Neuronal stem cell (in vitro differentiated cells): ENCODE measurements around the gene TBC1D22A.

ENCODE experiments used
- DNase-seq: peaks from one replicate; pipeline ENCODE4 v3.0.0-alpha.2; 2013; ENCODE audit warnings: low spot score
- H2AFZ ChIP-seq: one replicate; pipeline ENCODE4 v1.6.1; 2013; ENCODE audit warnings: mild to moderate bottlenecking, low read length, inconsistent platforms
- H2AK5ac ChIP-seq: 2 replicates; pipeline ENCODE4 v1.6.1; 2013; ENCODE audit warnings: low read depth, mild to moderate bottlenecking, inconsistent platforms, low read length, moderate library complexity, mixed read lengths
- H2BK120ac ChIP-seq: 2 replicates; pipeline ENCODE4 v1.6.1; 2013; ENCODE audit warnings: low read depth, mild to moderate bottlenecking, inconsistent platforms, low read length, moderate library complexity, mixed read lengths
- H2BK12ac ChIP-seq: one replicate; pipeline ENCODE4 v1.6.1; 2013; ENCODE audit warnings: low read length, inconsistent platforms
- H2BK15ac ChIP-seq: 2 replicates; pipeline ENCODE4 v1.6.1; 2013; ENCODE audit warnings: mild to moderate bottlenecking, low read length, inconsistent platforms, mixed read lengths
- H2BK5ac ChIP-seq: one replicate; pipeline ENCODE4 v1.6.1; 2013; ENCODE audit warnings: inconsistent platforms, mild to moderate bottlenecking, low read length, moderate library complexity
- H3K14ac ChIP-seq: one replicate; pipeline ENCODE4 v1.6.1; 2013; ENCODE audit warnings: low read length, inconsistent platforms
- H3K18ac ChIP-seq: 2 replicates; pipeline ENCODE4 v1.6.1; 2013; ENCODE audit warnings: low read length, inconsistent platforms
- H3K23ac ChIP-seq: 2 replicates; pipeline ENCODE4 v1.6.1; 2013; ENCODE audit warnings: low read depth, mild to moderate bottlenecking, mixed read lengths, low read length, inconsistent platforms; ENCODE audit not compliant: poor library complexity
- H3K27ac ChIP-seq: replicated peaks from 3 replicates; pipeline ENCODE4 v1.5.1; 2013; ENCODE audit warnings: low read length, inconsistent platforms
- H3K27me3 ChIP-seq, 3 experiments: 2 replicates each; pipeline ENCODE4 v1.6.1; 2013; ENCODE audit warnings: low read length in 3 of 3, mild to moderate bottlenecking in 2 of 3, inconsistent platforms in 1 of 3, low read depth in 1 of 3, mixed read lengths in 1 of 3, moderate library complexity in 1 of 3; ENCODE audit not compliant: control insufficient read depth in 3 of 3, insufficient read depth in 3 of 3
- H3K36me3 ChIP-seq, 2 donors: replicated peaks in 1 of 2; 2 replicates each; pipeline ENCODE4 v1.6.1; 2013; ENCODE audit warnings: low read length in 2 of 2; ENCODE audit not compliant: control insufficient read depth in 2 of 2, insufficient read depth in 2 of 2
- H3K4ac ChIP-seq: 2 replicates; pipeline ENCODE4 v1.6.1; 2013; ENCODE audit warnings: inconsistent platforms, mild to moderate bottlenecking, low read length, moderate library complexity
- H3K4me1 ChIP-seq, 2 donors: 1 replicate in 1 of 2; 2 replicates in 1 of 2; pipeline ENCODE4 v1.6.1; 2013; ENCODE audit warnings: low read length in 2 of 2, low read depth in 1 of 2; ENCODE audit not compliant: control insufficient read depth in 2 of 2, insufficient read depth in 1 of 2
- H3K4me2 ChIP-seq: one replicate; pipeline ENCODE4 v1.6.1; 2013; ENCODE audit warnings: mild to moderate bottlenecking, low read length, inconsistent platforms; ENCODE audit not compliant: insufficient read depth, poor library complexity, severe bottlenecking
- H3K4me3 ChIP-seq, 2 donors: 2 replicates each; pipeline ENCODE4 v1.5.1; 2013; ENCODE audit warnings: low read length in 2 of 2, mild to moderate bottlenecking in 2 of 2, inconsistent platforms in 1 of 2, moderate library complexity in 1 of 2
- H3K79me1 ChIP-seq: one replicate; pipeline ENCODE4 v1.6.1; 2013; ENCODE audit warnings: low read depth, mild to moderate bottlenecking, inconsistent platforms, low read length, moderate library complexity
- H3K9ac ChIP-seq: one replicate; pipeline ENCODE4 v1.6.1; 2013; ENCODE audit warnings: mild to moderate bottlenecking, low read depth, low read length, inconsistent platforms; ENCODE audit not compliant: poor library complexity
- H3K9me3 ChIP-seq, 2 donors: replicated peaks in 1 of 2; 2 replicates each; pipeline versions ENCODE3 to v1.6.1; 2013; ENCODE audit warnings: low read length in 2 of 2, mild to moderate bottlenecking in 2 of 2, inconsistent platforms in 1 of 2, low read depth in 1 of 2, mixed read lengths in 1 of 2, moderate library complexity in 1 of 2; ENCODE audit not compliant: control insufficient read depth in 2 of 2, insufficient read depth in 1 of 2
- H4K8ac ChIP-seq: one replicate; pipeline ENCODE4 v1.6.1; 2013; ENCODE audit warnings: low read depth, mild to moderate bottlenecking, inconsistent platforms, low read length, moderate library complexity
- H4K91ac ChIP-seq: one replicate; pipeline ENCODE4 v1.6.1; 2013; ENCODE audit warnings: low read length, low read depth, mild to moderate bottlenecking, inconsistent platforms; ENCODE audit not compliant: poor library complexity
- WGBS, 2 donors: extraction: QIAGEN DNeasy Blood & Tissue Kit; methylation state at CpG; one replicate each; pipeline ENCODE4 v1.1.7; 2013; ENCODE audit warnings: missing lambda C conversion rate in 2 of 2, mixed read lengths in 1 of 2; ENCODE audit not compliant: insufficient read length in 2 of 2, insufficient replicate concordance in 1 of 2; ENCODE audit errors: extremely low coverage in 2 of 2; 5-methylcytosine and 5-hydroxymethylcytosine counted together

TBC1D22A gene

GRCh38 chr22:46862418-46863324 is 100.2 kb downstream of the TBC1D22A start:
- H3K23ac ChIP-seq = no peak overlapping the region
- H3K79me1 ChIP-seq = peaks cover 2% of the 10 kb centered on the region
- H3K14ac ChIP-seq = no peak overlapping the region
- H3K27ac ChIP-seq = no peak overlapping the region
- no peak overlapping the region for H3K4me3 ChIP-seq
- no peak overlapping the region for H2BK5ac ChIP-seq
- no peak overlapping the region for H2BK12ac ChIP-seq
- no peak overlapping the region for H3K9ac ChIP-seq
- no peak overlapping the region for H2BK15ac ChIP-seq
- H3K4ac ChIP-seq = no peak overlapping the region
- DNase-seq = no peak
- H4K8ac ChIP-seq = no peak overlapping the region
- H3K9me3 ChIP-seq = peaks cover 2 to 11% of the 10 kb centered on the region in 2 donors
- H3K36me3 ChIP-seq = no peaks in the 10 kb centered on the region
- no peak overlapping the region for H2AK5ac ChIP-seq
- H2BK120ac ChIP-seq = no peak overlapping the region
- no peaks in the 10 kb centered on the region for H3K27me3 ChIP-seq
- H3K4me1 ChIP-seq = no peaks in the 10 kb centered on the region
- no peak overlapping the region for H4K91ac ChIP-seq
- H2AFZ ChIP-seq = no peak overlapping the region
- WGBS, 2 donors = no CpG with 5 or more reads among the region's 17 CpGs
- H3K4me2 ChIP-seq = no peak overlapping the region
- no peak overlapping the region for H3K18ac ChIP-seq

DNA sequence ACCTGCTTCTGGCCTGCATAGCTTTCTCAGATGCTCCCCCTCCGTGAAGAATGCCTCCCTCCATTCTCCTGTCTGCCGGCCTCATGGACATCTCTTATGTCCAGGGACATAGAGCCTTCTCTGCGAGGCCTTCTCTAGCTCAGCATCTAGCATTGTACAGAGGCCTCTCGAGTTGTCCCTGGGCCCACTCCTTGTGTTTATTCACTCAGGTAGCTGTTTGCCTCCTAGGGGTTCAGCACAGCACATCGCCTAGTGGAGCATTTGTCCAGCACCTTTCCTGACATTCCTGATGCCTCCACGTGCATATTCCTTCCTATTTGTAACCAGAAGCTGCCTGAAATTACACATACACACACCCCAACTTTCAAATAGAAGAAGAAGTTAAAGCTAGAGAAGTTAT is 101.3 kb downstream of the TBC1D22A start:
- Histone ChIP-seq H3K23ac (no peak overlapping the region), H3K4me2 (no peak overlapping the region), H3K9me3 (peaks cover 0 to 3% of the 10 kb centered on the region in 2 donors), H2AK5ac (no peak overlapping the region), H3K18ac (no peak overlapping the region), H3K36me3 (no peaks in the 10 kb centered on the region), H2BK15ac (no peak overlapping the region), H2BK5ac (no peak overlapping the region), H2BK12ac (no peak overlapping the region), H3K4ac (no peak overlapping the region), H2AFZ (no peak overlapping the region), H2BK120ac (no peak overlapping the region), H3K4me3 (no peak overlapping the region), H3K4me1 (no peaks in the 10 kb centered on the region), H4K91ac (no peak overlapping the region), H4K8ac (no peak overlapping the region), H3K79me1 (peaks cover 2% of the 10 kb centered on the region), H3K9ac (no peak overlapping the region), H3K27ac (no peak overlapping the region), H3K14ac (no peak overlapping the region), H3K27me3 (no peaks in the 10 kb centered on the region)
- no CpG with 5 or more reads among the region's 6 CpGs for WGBS, 2 donors
- no peak for DNase-seq

- Histone ChIP-seq H3K79me1 (peaks cover 2% of the 10 kb centered on the region), H2AK5ac (no peak overlapping the region), H2BK120ac (no peak overlapping the region), H3K36me3 (no peaks in the 10 kb centered on the region), H3K18ac (no peak overlapping the region), H2BK12ac (no peak overlapping the region), H3K14ac (no peak overlapping the region), H2BK5ac (no peak overlapping the region), H3K23ac (no peak overlapping the region), H4K91ac (no peak overlapping the region), H4K8ac (no peak overlapping the region), H3K27ac (no peak overlapping the region), H2AFZ (no peak overlapping the region), H3K4me2 (no peak overlapping the region), H3K9me3 (peaks cover 0 to 3% of the 10 kb centered on the region in 2 donors), H3K4ac (no peak overlapping the region), H3K27me3 (no peaks in the 10 kb centered on the region), H3K4me1 (no peaks in the 10 kb centered on the region), H2BK15ac (no peak overlapping the region), H3K9ac (peak overlapping the region; percentile 10), H3K4me3 (no peak overlapping the region)
- no CpG with 5 or more reads among the region's 10 CpGs for WGBS, 2 donors
- DNase-seq = no peak
Observed at GRCh38 chr22:46864314-46865051, 102.0 kb downstream of the TBC1D22A start.

- Histone ChIP-seq H2AFZ (no peak overlapping the region), H2BK12ac (no peak overlapping the region), H3K4me3 (no peak overlapping the region), H2BK120ac (no peak overlapping the region), H3K27me3 (no peaks in the 10 kb centered on the region), H2BK15ac (no peak overlapping the region), H4K8ac (no peak overlapping the region), H3K4me1 (no peaks in the 10 kb centered on the region), H3K27ac (no peak overlapping the region), H3K36me3 (no peaks in the 10 kb centered on the region), H3K79me1 (peaks cover 2% of the 10 kb centered on the region), H4K91ac (no peak overlapping the region), H3K14ac (no peak overlapping the region), H3K4ac (no peak overlapping the region), H3K18ac (no peak overlapping the region), H3K23ac (no peak overlapping the region), H2AK5ac (no peak overlapping the region), H2BK5ac (no peak overlapping the region), H3K9ac (peak overlapping the region; percentile 10), H3K9me3 (peaks cover 0 to 3% of the 10 kb centered on the region in 2 donors), H3K4me2 (no peak overlapping the region)
- no peak for DNase-seq
- WGBS, 2 donors = no CpG with 5 or more reads among the region's 3 CpGs
Observed at GRCh38 chr22:46865052-46865434, 102.6 kb downstream of the TBC1D22A start.
